IMR-90 (cell line): ENCODE results near the gene GLIS1. TPM values are rescaled to one million over a fixed set of nuclear protein-coding genes. Genes with fewer than 3 reads are reported as not detected.

Source experiments
- ATAC-seq: fragments of 200-7000 bp; cut with Tn5 transposase; 2 replicates; pipeline ENCODE4 v1.9.1; 2020; ENCODE audit warnings: low read depth, mild to moderate bottlenecking, moderate library complexity
- BruUV-seq: library from RNA; stranded (reverse); fragments of 400-500 nt; replicated peaks from 2 replicates; lab custom pipeline; 2021; lab: Mats Ljungman, UMichigan
- CTCF ChIA-PET: fragments of 300-600 bp; formaldehyde crosslinking; extraction: SDS; loops from one replicate; lab custom pipeline; 2021; ENCODE audit warnings: antibody characterized with exemption; lab: Yijun Ruan, JAX
- POLR2A ChIA-PET: fragments of 300-600 bp; sonication (Branson Sonifier 250); formaldehyde crosslinking; loops from one replicate; lab custom pipeline; 2022; ENCODE audit warnings: antibody characterized with exemption; ENCODE audit not compliant: unreplicated experiment; lab: Charles Lee
- DNase-seq: peaks from one replicate; pipeline ENCODE4 v3.0.0; 2013
- H2AFZ ChIP-seq: replicated peaks from 2 replicates; pipeline ENCODE3; 2013; ENCODE audit warnings: low read length, mild to moderate bottlenecking; ENCODE audit not compliant: poor library complexity
- H2AK5ac ChIP-seq: 2 replicates; pipeline ENCODE4 v1.6.1; 2013; ENCODE audit warnings: low read depth, low read length, inconsistent platforms
- H2AK9ac ChIP-seq: replicated peaks from 2 replicates; pipeline ENCODE3; 2013; ENCODE audit warnings: mild to moderate bottlenecking, low read depth, low read length, moderate library complexity; ENCODE audit not compliant: poor library complexity
- H2BK120ac ChIP-seq: 2 replicates; pipeline ENCODE4 v1.6.1; 2013; ENCODE audit warnings: low read depth, low read length, inconsistent platforms
- H2BK15ac ChIP-seq: 3 replicates; pipeline ENCODE4 v1.6.1; 2013; ENCODE audit warnings: low read depth, low read length, inconsistent platforms
- H2BK20ac ChIP-seq: 2 replicates; pipeline ENCODE4 v1.6.1; 2013; ENCODE audit warnings: low read depth, mild to moderate bottlenecking, inconsistent platforms, low read length, moderate library complexity
- H2BK5ac ChIP-seq: 2 replicates; pipeline ENCODE4 v1.6.1; 2013; ENCODE audit warnings: mild to moderate bottlenecking, low read depth, low read length, inconsistent platforms; ENCODE audit not compliant: poor library complexity, severe bottlenecking
- H3K14ac ChIP-seq: replicated peaks from 2 replicates; pipeline ENCODE4 v1.6.1; 2013; ENCODE audit warnings: low read depth, low read length, inconsistent platforms
- H3K18ac ChIP-seq: 2 replicates; pipeline ENCODE4 v1.6.1; 2013; ENCODE audit warnings: low read depth, low read length, control low read depth
- H3K23ac ChIP-seq: 2 replicates; pipeline ENCODE4 v1.6.1; 2013; ENCODE audit warnings: low read depth, low read length, inconsistent platforms
- H3K27ac ChIP-seq: 2 replicates; pipeline ENCODE4 v1.5.1; 2013; ENCODE audit warnings: mild to moderate bottlenecking, control low read depth, low read length; ENCODE audit not compliant: insufficient read depth
- H3K27me3 ChIP-seq: 2 replicates; pipeline ENCODE4 v1.6.1; 2013; ENCODE audit warnings: low read length; ENCODE audit not compliant: control insufficient read depth, insufficient read depth
- H3K36me3 ChIP-seq: 2 replicates; pipeline ENCODE4 v1.6.1; 2013; ENCODE audit warnings: low read length, mixed read lengths; ENCODE audit not compliant: control insufficient read depth, insufficient read depth
- H3K4ac ChIP-seq: 2 replicates; pipeline ENCODE4 v1.6.1; 2013; ENCODE audit warnings: low read depth, low read length, inconsistent platforms
- H3K4me1 ChIP-seq: 2 replicates; pipeline ENCODE4 v1.6.1; 2013; ENCODE audit warnings: low read length, mixed read lengths; ENCODE audit not compliant: control insufficient read depth, insufficient read depth
- H3K4me2 ChIP-seq: 2 replicates; pipeline ENCODE4 v1.6.1; 2013; ENCODE audit warnings: low read depth, mild to moderate bottlenecking, control low read depth, low read length, moderate library complexity
- H3K4me3 ChIP-seq: 2 replicates; pipeline ENCODE4 v1.5.1; 2013; ENCODE audit warnings: low read depth, mild to moderate bottlenecking, control low read depth, low read length, moderate library complexity; ENCODE audit not compliant: insufficient read depth
- H3K56ac ChIP-seq: 2 replicates; pipeline ENCODE4 v1.6.1; 2013; ENCODE audit warnings: low read length, inconsistent platforms; ENCODE audit not compliant: insufficient read depth; ENCODE audit errors: extremely low read depth
- H3K79me1 ChIP-seq, 2 experiments: 2 replicates each; pipeline ENCODE4 v1.6.1; 2013; ENCODE audit warnings: low read length in 2 of 2, inconsistent platforms in 1 of 2, low read depth in 1 of 2
- H3K9ac ChIP-seq: 2 replicates; pipeline ENCODE4 v1.6.1; 2013; ENCODE audit warnings: low read depth, low read length, control low read depth
- H3K9me1 ChIP-seq: 2 replicates; pipeline ENCODE4 v1.6.1; 2013; ENCODE audit warnings: low read length, inconsistent platforms; ENCODE audit not compliant: insufficient read depth
- H3K9me3 ChIP-seq: 2 replicates; pipeline ENCODE4 v1.6.1; 2013; ENCODE audit warnings: low read length; ENCODE audit not compliant: control insufficient read depth, insufficient read depth
- H4K20me1 ChIP-seq: 2 replicates; pipeline ENCODE4 v1.6.1; 2013; ENCODE audit warnings: low read length, inconsistent platforms; ENCODE audit not compliant: insufficient read depth
- H4K5ac ChIP-seq: 2 replicates; pipeline ENCODE4 v1.6.1; 2013; ENCODE audit warnings: mild to moderate bottlenecking, low read depth, low read length, control low read depth
- H4K8ac ChIP-seq, 2 experiments: 2 replicates each; pipeline ENCODE4 v1.6.1; 2013; ENCODE audit warnings: low read depth in 2 of 2, low read length in 2 of 2, control low read depth in 1 of 2, inconsistent platforms in 1 of 2
- H4K91ac ChIP-seq: 2 replicates; pipeline ENCODE4 v1.6.1; 2013; ENCODE audit warnings: low read depth, low read length, inconsistent platforms; ENCODE audit not compliant: insufficient read depth
- BHLHE40 ChIP-seq: fragments of 150-350 bp; IDR thresholded peaks from 2 replicates; pipeline ENCODE4 v1.6.1; 2016; ENCODE audit warnings: mild to moderate bottlenecking, low read depth, low read length
- MAZ ChIP-seq: IDR thresholded peaks from 2 replicates; pipeline ENCODE4 v1.6.1; 2012; ENCODE audit warnings: low read depth, mild to moderate bottlenecking, low read length, improper control_type of control experiment, moderate library complexity, borderline replicate concordance
- NFE2L2 ChIP-seq: fragments of 150-350 bp; IDR thresholded peaks from 2 replicates; pipeline ENCODE4 v1.6.1; 2016; ENCODE audit warnings: low read depth, mild to moderate bottlenecking, low read length
- POLR2A ChIP-seq: IDR thresholded peaks from 2 replicates; pipeline ENCODE4 v1.6.1; 2012; ENCODE audit warnings: mild to moderate bottlenecking, low read depth, low read length
- RAD21 ChIP-seq: IDR thresholded peaks from 2 replicates; pipeline ENCODE4 v1.6.1; 2012; ENCODE audit warnings: low read length, improper control_type of control experiment
- USF2 ChIP-seq: fragments of 150-350 bp; IDR thresholded peaks from 2 replicates; pipeline ENCODE4 v1.6.1; 2017; ENCODE audit warnings: mild to moderate bottlenecking, antibody characterized with exemption, low read length, low read depth
- WGBS, 2 experiments: methylation state at CpG; one replicate each; pipeline versions ENCODE4 v1.1.5 to v1.1.7; 2013; ENCODE audit warnings: missing lambda C conversion rate in 2 of 2; ENCODE audit not compliant: insufficient read length in 1 of 2; ENCODE audit errors: extremely low coverage in 2 of 2; 5-methylcytosine and 5-hydroxymethylcytosine counted together
- dilution Hi-C: fragments of 300-500 bp; cut with HindIII; formaldehyde crosslinking; loops from one replicate; pipeline ENCODE4 v1.14.3; 2018; ENCODE audit warnings: low sequenced_read_pairs; ENCODE audit not compliant: unreplicated experiment
- in situ Hi-C: fragments of 300-500 bp; cut with MboI; formaldehyde crosslinking; loops from 3 replicates; pipeline ENCODE4 v1.14.3; 2019; ENCODE audit warnings: low sequenced_read_pairs, inconsistent platforms, mixed read lengths
- intact Hi-C: fragments of 100-400 bp; cut with micrococcal nuclease; formaldehyde crosslinking; loops from 2 replicates; pipeline ENCODE4 v1.10.0; 2022
- polyA plus RNA-seq, 3 experiments: library from polyadenylated mRNA; depleted of rRNA; stranded (reverse); fragments of >200 nt; gene quantifications; 2 replicates each; pipeline ENCODE4 v1.2.3, GENCODE V29; 2012; ENCODE audit warnings: low replicate concordance in 1 of 3
- total RNA-seq: library from RNA; depleted of rRNA; stranded (reverse); fragments of >200 nt; gene quantifications from 2 replicates; pipeline ENCODE4 v1.2.3, GENCODE V29; 2012

GLIS1 gene
- total and polyA plus RNA-seq, 2 of the 4 experiments (the other 2 are of a cell fraction) = 0.18 to 2.3 TPM

DNA sequence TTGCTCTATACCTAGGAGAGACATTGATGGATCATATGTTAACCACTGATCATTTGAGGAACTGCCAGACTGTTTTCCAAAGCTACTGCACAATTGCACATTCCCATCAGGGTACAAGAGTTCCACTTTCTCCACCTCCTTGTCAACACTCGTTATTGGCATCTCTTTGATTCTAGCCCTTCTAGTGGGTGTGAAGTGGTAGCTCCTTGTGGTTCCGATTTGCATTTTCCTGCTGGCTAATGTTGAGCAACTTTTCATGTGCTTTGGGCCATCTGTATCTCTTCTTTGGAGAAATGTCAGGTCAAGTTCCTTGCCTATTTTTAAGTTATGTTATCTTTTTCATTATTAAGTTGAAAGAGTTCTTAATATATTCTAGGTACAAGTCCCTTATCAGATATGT is 189.7 kb downstream of the GLIS1 start:
- H3K18ac ChIP-seq = no peak overlapping the region
- no peak overlapping the region for H3K4ac ChIP-seq
- no peak overlapping the region for H3K4me2 ChIP-seq
- H2AFZ ChIP-seq = no peak overlapping the region
- no peak overlapping the region for H3K14ac ChIP-seq
- ChIA-PET CTCF (no interaction called here), POLR2A (no interaction called here)
- H3K27me3 ChIP-seq = no peaks in the 10 kb centered on the region
- H2AK9ac ChIP-seq = no peak overlapping the region
- H3K27ac ChIP-seq = no peak overlapping the region
- H4K8ac ChIP-seq = no peak overlapping the region
- no peak overlapping the region for H2BK15ac ChIP-seq
- H2BK5ac ChIP-seq = no peak overlapping the region
- no peak overlapping the region for H4K5ac ChIP-seq
- peaks cover 6% of the 10 kb centered on the region for H3K4me1 ChIP-seq
- peaks cover 6% of the 10 kb centered on the region for H4K20me1 ChIP-seq
- DNase-seq (no peak), ATAC-seq (no peak)
- no CpG with 5 or more reads among the region's 2 CpGs for WGBS, 2 experiments
- H2BK20ac ChIP-seq = no peak overlapping the region
- no peak overlapping the region for H3K23ac ChIP-seq
- peaks cover 6% of the 10 kb centered on the region for H3K9me1 ChIP-seq
- intact Hi-C loops (no loop called here), dilution Hi-C loops (no loop called here), in situ Hi-C loops (no loop called here)
- TF ChIP-seq RAD21 (no peak), NFE2L2 (no peak), USF2 (no peak), MAZ (no peak), POLR2A (no peak), BHLHE40 (no peak)
- H2BK120ac ChIP-seq = no peak overlapping the region
- H3K79me1 ChIP-seq = 0 out of 4 replicates have a peak, but pooled peaks cover 0 to 4% of the 10 kb centered on the region in 2 experiments
- H3K56ac ChIP-seq = no peak overlapping the region
- H2AK5ac ChIP-seq = no peak overlapping the region
- no peak overlapping the region for H3K9ac ChIP-seq
- H3K9me3 ChIP-seq = no peaks in the 10 kb centered on the region
- no peak overlapping the region for H4K91ac ChIP-seq
- H3K4me3 ChIP-seq = no peak overlapping the region
- no TSS peak for BruUV-seq
- no peaks in the 10 kb centered on the region for H3K36me3 ChIP-seq
